MM.1S (cell line): ENCODE measurements around the gene BTBD16.

Experiments used
- CTCF ChIP-seq: fragments of 300-600 bp; sonication (generic); IDR thresholded peaks from 2 replicates; pipeline ENCODE4 v1.5.1; 2016; ENCODE audit warnings: antibody characterized with exemption, low read length, mixed read lengths
- EZH2 ChIP-seq: fragments of 300-600 bp; sonication (generic); optimal IDR thresholded peaks from 2 replicates; pipeline ENCODE3; 2017; ENCODE audit warnings: low read depth, mild to moderate bottlenecking, antibody characterized with exemption, low read length, mixed read lengths
- EZH2phosphoT487 ChIP-seq: fragments of 300-600 bp; sonication (generic); IDR thresholded peaks from 2 replicates; pipeline ENCODE4 v1.6.1; 2018; ENCODE audit warnings: antibody characterized with exemption, low read length

- TF ChIP-seq CTCF (no peak), EZH2 (no peak), EZH2phosphoT487 (no peak)
These were observed 17.8 kb downstream of the BTBD16 start for GRCh38 chr10:122288917-122289316.
